Astrocyte of the hippocampus (primary cell): Measurements from ENCODE around the gene RALBP1.
"Not testable (repeated sequence)": the region's sequence is repeated elsewhere in the genome, so short reads cannot be mapped to it uniquely, and the experiment has no call there.

ENCODE experiments used
- DNase-seq: peaks from one replicate; pipeline ENCODE4 v3.0.0; 2011; ENCODE audit warnings: low read depth, low spot score

Gene RALBP1

DNA sequence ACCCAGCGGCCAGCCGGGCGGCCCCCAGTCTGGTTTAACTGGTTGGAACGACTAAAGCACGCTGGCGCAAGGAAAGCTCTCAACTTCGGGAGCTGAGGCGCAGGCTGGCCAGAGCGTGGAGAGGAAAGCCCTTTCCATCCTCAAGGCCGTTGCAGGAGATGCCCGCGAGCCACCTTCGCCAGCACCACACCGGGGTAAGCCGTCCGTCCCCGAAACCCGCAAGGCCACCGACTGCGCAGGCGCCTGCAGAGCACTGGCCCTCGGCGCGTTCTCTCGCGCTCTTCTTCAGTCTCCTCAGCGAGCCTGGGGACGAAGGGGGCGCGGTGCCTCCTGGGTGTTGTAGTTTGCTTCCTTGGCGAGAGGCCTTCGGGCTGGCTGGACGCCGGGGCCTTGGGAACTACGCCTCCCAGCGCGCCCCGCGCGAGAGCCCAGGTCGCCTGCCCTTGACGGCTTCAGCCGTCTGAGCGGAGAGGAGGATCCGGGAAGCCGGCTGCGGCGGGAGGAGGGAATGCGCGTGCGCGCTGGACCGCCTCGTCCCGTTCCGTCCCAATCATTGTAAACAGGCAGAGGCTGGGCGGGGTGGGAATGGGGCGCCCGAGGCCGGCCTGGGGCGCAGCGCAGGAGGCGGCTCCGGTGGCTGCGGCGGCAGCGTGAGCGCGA, at the start of gene RALBP1:
Gene RALBP1 (plus strand): TSS at position 531 of the 660 bp plus-strand sequence. CDS start 37,533 bp downstream, outside the sequence.
- DNase-seq: peak; percentile 100

DNA sequence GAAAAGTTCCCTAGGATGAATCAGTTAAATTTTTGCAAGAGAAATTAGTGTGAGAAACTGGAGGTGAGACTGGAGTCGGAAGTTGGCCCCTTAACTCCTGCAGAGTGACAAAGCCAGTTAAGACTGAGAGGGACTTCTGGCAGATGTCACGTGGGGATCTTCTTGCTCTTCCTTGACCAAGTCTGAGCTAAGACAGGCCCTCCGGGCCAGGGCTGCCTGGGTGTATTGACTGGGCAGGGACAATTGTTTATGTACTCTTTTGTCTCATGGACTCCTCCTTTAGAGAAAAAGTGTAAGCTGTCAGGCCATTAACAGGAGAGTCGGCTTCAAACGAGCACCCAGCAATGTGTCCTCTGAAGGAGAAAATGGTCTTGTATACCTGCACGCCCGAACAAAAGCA, 48.6 kb upstream of the RALBP1 start:
- no peak for DNase-seq

DNA sequence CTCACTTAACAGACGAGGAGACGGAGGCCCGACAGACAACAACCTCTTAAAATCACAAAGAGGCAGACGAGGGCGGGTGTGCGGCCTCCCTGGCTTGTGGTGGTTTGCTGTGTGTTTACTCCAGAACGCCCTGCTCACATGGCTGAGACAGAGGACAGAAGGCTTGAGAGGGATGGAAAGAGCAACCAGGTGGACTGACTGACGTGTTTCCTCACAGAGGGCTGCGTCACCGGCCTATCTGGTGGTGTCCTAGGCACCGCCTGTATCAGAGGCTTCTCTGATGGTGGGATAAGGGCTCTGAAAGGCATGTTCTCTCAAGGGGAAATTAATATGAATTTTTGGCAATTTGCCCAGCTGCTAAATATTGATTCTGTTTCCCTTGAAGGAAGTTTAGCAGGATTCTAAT, 47.0 kb upstream of the RALBP1 start:
- no peak for DNase-seq

DNA sequence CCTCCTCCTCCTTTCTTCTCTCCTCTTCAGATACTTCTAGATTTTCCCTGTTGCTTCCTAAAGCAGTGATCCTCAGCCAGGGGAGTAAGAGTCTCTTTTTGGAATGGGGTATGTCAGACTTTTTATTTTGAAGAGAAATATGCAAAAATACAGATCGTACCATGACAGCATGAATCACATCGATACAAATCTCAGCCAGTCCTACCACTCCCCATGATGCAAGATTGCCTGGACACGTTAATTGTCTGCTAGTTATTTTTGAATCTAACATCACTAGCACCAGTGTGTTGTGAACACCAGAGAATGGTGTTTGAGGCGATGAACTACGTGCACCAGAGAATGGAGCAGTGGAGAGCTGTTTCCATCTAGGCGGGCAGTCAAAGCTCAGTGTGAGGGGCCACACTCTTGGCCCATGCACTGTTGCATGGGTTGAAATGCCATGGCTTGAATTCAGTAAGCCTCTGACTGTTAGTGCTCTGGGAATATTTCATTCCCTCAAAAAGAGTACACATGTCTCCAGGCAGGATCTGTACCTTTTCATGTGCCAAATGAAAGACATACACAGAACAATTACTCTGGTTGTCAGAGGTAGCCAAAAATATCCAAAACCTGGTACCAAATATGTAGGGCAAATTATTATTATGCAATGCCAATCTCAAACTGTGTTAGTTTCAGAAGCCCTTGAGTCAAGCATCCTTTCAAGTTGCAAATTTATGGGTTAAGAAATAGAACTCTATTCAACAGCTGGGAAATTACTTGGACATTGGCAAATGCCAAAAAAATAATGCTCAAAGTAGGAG, 46.3 kb upstream of the RALBP1 start:
- DNase-seq: no peak

DNA sequence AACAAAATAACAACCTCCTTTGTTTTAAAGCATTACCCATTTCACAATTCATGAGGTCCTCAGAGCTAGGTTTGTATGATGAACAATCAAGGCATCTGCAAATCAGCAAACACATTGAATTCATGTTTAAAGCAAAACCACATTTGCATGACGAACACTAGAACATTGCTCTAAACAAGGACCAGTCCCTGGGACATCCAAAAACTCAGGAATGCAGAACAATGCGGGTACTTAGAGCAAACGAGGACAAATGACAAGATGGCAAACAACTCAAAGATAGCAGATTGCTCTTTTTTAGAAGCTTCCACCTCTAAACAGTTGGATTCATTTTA, 45.7 kb upstream of the RALBP1 start:
- peak; percentile 53 for DNase-seq

DNA sequence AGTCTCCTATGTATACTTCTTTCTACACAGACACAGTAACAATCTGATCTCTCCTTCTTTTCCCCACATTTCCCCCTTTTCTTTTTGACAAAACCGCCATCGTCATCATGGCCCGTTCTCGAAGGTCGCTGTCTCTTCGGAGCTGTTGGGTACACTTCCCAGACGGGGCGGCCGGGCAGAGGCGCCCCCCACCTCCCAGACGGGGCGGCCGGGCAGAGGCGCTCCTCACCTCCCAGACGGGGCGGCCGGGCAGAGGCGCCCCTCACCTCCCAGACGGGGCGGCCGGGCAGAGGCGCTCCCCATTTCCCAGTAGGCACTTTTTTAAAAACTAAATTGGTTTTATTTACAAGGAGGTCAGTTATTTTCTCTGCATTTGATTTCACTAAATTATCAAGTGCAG, 45.0 kb upstream of the RALBP1 start:
- DNase-seq: not testable (repeated sequence)

DNA sequence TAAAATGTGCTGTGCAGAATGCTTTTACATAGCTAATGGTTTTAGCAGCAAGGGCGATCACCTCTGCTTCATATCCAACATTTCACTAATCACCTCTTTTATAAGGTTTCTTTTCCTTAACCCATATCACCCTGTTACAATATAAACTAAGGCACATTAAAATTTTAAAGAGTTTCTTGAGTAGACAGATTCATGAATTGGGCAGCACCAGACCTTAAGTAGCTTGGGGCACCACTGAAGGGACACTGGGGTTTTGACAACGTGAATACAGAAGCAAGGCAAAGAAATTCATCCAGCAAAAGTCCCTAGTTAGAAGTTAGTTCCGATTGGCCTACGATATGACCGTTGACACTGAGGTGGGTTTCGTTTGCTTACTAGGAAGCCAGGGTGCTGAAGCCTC, 44.0 kb upstream of the RALBP1 start:
- no peak for DNase-seq

DNA sequence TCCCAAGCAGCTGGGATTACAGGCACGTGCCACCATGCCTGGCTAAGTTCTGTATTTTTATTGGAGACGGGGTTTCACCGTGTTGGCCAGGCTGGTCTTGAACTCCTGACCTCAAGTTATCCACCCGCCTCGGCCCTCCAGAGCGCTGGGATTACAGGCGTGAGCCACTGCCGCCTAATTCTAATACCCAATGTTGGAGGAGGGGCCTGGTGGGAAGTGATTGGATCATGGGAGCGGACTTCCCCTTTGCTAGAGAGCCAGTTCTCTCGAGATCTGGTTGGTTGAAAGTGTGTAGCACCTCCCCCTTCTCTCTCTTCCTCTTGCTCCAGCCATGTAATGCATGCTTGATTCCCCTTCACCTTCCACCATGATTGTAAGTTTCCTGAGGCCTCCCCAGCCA, 42.2 kb upstream of the RALBP1 start:
- not testable (repeated sequence) for DNase-seq

DNA sequence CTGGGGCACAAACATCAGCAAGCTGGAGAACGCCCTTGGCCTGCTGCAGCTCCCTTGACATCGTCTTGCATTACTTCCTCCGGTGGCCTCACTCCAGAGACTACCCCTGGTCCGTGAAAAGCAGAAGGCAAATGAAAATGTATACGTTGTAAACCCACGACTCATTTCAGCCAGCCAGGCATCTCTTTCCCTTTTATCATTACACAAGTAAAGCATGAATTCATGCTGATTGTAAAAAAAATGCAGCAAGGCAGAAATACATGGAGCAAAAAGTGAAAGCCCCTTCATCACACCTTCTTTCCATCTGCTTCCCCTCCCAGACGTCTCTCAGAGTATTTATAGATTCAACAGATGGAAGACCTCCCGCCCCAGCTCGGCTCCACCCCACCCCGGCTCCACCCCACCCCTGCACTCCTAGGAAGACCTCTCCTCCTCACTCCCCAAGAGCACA, 41.6 kb upstream of the RALBP1 start:
- DNase-seq: no peak

DNA sequence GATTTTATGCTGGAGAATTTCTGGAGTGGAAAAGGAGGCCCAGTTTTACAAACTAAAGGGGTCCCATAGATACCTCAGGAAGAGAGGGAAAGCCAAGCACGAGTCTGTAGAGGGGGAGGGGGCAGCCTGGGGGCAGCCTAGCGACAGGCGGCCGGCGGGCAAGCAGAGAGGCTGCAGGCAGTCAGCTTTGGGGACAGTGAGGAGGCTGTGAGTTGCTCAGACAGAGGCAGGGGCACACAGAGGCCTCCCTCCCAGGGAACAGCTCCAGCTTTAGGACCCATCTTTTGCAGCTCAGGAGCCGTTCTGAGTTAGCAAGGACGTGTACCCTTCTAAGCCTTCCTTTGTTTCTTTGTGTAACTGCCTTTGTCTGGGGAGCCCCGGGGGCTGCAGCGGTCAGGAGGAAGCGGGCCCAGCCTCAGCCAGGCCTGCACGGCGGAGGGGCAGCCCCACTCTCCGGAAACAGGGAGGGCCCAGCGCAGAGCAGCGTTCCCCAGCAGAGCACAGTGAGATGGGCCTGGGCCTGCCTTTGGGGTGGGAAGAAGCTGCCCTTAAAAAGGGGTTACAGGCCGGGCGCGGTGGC, 41.1 kb upstream of the RALBP1 start:
- DNase-seq: peak; percentile 11

DNA sequence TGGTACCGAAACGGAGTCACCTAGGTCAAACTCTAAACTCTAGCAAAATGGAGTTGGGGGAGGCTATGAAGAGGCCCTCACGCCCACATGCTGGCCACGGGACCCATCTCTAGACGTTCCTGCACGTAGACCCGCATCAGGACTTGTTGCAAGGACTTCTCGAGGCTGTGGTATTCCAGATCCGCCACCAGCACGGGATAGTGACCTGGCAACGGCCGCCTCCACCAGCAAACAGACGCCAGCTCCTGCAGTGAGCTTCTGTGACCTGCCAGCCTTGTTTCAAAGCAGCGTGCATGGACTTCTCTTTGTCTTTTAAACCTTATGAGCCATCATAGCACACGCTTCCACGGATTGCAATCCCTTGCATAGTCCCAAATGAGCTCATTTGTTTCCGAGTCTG, 40.3 kb upstream of the RALBP1 start:
- DNase-seq: no peak

DNA sequence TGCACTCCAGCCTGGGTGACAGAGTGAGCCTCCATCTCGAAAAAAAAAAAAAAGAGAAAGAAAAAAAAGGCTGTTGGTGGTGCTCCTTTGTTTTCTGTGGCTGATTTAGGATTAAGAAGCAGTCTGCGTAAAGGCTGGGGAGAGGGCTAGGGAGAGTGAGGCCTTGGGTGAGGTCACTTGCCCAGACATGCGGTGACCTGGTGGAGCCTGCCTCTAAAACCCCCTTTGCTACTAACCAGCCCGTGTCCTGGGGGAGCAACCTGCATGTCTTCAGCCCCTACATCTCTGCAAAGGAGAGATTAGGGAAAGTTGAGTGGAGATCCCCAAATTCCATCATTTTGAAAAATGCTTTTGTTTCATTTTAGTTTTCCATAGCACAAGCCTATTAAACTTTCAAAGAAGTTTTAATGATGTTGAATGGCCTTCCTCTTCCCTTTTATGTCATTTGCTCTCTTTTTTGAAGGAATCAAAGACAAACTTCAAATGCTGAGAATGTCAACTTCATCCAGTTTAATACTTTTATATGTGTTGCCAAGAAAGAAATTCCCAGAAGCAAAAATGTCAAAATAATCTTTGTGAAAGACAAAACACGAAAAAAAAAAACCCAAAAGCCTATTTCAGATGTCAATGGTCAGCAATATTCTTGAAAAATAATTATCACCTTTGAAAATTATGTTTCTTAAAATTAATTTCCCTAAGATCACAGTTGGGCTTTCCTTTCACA, 38.9 kb upstream of the RALBP1 start:
- DNase-seq: no peak

DNA sequence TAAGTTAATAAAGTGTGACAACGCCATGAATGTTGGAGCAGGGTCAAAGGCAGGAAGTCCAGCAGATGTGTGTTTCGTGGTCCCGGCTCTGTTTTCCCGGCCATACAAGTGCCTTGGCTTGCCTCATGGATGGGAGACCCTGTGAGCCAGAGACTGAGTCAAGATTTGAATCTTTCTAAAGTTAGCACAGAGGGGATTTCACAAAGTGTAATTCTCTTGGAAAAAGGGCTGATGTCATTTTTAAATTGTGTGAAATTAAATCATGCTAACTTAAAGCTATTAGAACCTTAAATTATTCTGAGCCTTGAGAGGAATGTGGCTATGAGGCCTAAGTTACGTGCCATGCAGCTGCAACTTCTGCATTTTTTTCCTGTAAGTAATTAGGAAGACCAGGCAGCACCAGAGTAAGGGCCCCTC, 38.3 kb upstream of the RALBP1 start:
- peak; percentile 28 for DNase-seq

DNA sequence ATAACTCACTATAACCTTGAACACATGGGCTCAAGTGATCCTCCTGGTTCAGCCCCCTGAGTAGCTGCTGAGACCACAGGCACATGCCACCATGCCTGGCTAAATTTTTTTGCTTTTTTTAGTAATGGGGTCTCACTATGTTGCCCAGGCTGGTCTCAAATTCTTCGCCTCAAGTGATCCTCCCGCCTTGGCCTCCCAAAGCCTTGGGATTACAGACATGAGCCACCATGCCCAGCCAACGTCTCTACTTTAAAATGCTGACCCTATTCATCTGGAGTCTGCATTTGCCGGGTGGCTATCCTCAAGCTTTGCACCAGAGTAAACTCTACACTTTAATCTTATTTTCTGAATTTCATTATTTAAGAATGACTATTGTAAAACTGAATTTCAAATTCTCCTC, 37.6 kb upstream of the RALBP1 start:
- no peak for DNase-seq

DNA sequence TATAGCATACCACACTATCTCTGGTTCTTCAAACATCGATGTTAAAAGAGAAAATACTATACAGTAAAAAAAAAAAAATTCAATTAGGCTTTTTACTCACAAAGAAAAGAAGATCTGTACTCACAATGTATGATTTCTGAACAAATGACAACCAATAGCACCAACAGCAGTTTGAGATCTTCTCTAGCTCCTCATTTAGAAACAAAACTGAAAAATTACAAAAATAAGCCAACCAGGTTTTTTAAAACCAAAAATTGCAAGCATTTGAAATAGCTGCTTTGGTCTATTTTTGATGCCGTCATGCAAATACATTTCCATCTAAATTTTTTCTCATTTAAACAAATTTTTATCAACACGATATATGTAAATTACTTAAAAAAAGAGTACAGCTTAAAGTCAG, 34.3 kb upstream of the RALBP1 start:
- no peak for DNase-seq

DNA sequence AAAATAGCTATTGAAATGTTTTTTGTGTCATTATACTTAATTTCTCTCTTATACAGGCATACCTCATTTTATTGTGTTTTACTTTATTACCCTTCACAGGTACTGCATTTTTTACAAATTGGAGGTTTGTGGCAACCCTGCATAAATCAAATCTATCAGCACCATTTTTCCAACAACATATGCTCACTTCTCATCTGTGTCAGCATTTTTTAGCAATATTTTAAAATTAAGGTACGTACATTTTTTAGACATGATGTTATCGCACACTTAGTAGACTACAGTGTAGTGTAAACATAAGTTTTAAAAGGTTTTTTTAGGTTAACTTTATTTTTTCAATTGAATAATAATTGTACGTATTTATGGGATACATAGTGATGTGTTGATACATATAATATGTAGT, 30.8 kb upstream of the RALBP1 start:
- DNase-seq: no peak

DNA sequence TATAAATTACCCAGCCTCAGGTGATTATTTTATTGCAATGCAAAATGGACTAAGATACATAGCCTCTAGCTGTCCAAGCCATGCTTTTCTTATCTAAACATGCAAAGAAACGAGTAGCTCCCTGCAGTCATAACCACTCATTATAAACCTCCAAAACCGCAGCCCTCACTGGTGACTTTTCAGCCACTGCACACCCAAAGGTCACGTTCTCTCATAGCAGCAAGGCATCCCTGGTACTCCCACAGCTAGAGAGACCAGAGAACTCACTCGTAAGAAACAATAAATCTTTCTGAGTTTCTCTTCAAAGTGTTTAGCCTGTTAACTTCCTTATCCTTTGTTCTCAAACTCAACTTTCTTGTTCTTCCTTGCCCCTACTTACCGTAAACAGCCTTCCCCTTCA, 28.5 kb upstream of the RALBP1 start:
- DNase-seq: no peak

DNA sequence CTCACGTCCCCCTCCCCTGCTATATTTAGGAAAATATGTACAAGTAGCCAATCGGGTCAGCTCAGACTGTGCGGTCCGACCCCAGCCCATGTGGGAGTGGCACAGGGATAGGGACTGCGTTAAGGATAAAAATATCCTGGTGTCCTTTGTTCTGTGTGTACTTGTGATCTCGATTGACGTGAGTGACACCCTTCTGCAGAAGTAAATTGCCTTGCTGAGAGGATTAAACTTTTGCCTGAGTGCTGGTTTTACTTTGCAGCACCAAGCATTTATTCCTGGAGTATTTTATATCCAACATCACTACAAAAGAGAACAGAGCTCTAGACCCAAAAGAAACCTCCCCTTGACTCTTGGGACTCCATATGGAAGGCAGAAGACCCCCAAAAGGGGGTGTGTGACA, 28.0 kb upstream of the RALBP1 start:
- no peak for DNase-seq

DNA sequence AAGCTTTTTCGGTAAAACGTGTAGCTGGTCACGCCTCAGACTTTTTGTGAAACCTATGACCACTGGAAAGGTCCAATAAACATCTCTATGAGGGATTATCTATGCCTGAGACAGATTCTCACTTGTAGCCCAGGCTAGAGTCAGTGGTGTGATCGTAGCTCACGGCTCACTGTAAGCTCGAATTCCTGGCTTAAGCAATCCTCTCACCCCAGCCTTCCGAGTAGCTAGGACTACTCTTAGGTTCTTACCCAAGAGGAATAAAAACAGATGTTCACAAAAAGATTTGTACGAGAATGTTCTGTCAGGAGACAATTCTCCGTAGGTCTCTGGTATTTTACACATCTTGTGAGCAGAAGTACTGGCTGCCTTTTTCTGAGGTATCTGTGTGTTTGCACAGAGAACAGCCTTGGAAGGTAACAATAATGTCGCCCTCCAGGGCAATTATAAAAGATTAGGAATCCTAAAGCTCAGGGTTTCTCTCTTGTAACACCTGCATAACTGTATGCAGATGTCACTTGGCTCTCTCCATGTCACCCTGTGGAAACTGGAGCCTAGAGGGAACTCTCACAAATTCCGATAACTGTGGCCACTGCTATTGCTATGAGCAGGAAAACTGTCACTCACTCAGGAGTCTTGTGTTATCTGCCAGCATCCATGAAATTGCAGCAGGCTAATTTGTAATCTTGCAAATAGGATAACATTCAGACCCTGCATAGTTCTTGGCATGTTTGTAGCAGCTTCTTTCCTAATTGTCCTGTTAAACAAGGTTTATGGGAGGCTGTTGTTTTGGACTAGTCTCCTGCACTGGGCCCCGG, 25.5 kb upstream of the RALBP1 start:
- no peak for DNase-seq

DNA sequence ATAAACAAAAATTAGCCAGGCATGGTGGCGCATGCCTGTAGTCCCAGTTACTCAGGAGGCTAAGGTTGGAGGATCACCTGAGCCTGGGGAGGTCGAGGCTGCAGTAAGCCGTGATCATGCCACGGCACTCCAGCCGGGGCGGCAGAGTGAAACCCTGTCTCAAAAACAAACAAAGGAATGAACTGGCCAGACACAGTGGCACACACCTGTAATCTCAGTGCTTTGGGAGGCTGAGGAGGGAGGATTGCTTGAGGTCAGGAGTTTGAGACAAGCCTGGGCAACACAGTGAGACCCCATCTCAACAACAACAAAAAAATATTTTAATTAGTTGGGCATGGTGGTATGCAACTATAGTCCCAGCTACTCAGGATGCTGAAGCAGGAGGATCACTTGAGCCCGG, 24.4 kb upstream of the RALBP1 start:
- not testable (repeated sequence) for DNase-seq

DNA sequence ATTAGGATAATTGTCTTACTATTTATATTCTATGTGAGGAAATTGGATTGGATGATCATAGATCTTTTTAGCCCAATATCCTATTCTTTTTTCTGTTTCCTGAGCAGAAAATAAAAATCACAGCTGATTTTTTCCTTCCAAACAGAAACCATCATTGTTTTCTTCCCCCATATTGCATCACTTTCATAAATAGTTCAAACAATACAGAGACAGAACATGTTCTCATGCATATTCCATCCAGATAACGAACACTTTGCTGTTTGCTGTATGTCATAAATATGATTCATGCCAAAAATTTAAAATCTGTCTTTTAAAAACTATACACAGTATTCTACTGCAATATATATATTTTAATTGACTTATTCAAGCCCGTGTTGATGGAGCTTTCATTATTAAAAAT, 22.0 kb upstream of the RALBP1 start:
- DNase-seq: no peak
